ENCODE measurements around the gene LIPJ.

The LIPJ gene, protein sequence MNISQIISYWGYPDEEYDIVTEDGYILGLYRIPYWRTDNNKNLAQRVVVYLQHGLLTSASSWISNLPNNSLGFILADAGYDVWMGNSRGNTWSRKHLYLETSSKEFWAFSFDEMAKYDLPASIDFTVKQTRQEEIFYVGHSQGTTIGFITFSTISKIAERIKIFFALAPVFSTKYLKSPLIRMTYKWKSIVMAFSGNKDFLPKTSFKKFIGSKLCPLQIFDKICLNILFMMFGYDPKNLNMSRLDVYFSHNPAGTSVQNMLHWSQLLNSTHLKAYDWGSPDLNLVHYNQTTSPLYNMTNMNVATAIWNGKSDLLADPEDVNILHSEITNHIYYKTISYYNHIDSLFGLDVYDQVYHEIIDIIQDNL

DNA sequence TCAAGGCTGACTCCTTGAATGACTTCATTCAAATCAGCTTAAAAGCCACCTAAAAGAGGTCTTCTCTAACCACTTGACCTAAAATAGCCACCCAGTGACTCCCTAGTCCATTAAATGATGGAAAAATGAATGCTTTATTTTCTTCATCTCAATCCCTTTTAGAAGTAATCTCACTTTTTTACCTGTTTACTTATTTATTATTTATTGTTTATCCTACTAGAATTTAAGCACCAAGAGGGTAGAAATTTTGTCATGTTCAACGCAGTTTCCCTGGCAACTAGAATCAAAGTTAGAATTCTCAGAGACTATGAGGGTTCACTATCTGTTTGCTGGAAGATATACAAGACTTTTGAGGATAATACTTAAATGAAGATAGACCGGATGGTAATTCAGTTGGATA, at the start of gene LIPJ:
Gene LIPJ (plus strand): TSS at position 301 of the 400 bp plus-strand sequence. CDS start 3,926 bp downstream, outside the sequence.
- DNase-seq: no peak

DNA sequence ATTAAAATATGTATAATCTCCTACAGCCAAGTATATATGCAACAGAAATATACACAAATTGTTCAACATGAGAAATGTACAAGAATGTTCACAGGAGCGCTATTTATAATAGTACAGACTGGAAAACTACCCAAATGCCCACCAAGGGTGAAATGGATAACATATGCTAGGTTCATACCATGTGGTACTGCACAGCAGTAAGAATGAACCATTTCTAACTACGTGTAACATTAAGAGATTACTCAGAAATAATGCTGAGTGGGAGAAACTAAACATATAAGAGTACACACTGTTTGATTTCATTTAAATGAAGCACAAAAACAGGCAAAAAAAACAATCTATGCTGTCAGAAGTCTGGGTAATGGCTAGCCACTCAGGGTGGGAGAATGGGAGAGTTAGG, 49.2 kb upstream of the LIPJ start:
- no peak for DNase-seq

GRCh38 chr10:88538048-88538447, 48.5 kb upstream of the LIPJ start:
- no peak for DNase-seq

DNA sequence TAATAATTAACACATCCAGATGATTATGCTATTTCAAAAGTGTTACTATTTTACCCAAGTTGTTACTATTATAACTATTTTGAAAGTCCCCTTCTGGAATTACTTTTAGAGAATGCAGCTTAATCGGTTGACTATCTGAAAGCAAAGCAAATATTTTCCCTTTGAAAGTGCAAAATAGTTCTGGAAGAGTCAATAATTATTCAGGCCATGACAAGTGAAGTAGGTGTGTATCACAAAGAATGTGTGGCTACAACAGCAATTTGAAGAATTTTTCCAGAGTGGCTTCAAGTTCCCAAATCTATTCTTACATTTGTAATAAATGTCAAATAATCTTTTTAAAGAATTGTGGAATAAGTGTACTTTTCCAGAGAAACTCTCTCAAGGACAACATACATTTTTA, 46.2 kb upstream of the LIPJ start:
- no peak for DNase-seq

- DNase-seq: no peak
Measured at GRCh38 chr10:88541116-88541626, 45.4 kb upstream of the LIPJ start.

GRCh38 chr10:88542522-88542921, 44.0 kb upstream of the LIPJ start:
- DNase-seq: no peak

GRCh38 chr10:88544140-88544870, 42.3 kb upstream of the LIPJ start:
- DNase-seq: no peak

GRCh38 chr10:88545359-88545758, 41.2 kb upstream of the LIPJ start:
- DNase-seq: no peak

- DNase-seq: no peak
Measured at GRCh38 chr10:88546497-88546896, 40.1 kb upstream of the LIPJ start.

DNA sequence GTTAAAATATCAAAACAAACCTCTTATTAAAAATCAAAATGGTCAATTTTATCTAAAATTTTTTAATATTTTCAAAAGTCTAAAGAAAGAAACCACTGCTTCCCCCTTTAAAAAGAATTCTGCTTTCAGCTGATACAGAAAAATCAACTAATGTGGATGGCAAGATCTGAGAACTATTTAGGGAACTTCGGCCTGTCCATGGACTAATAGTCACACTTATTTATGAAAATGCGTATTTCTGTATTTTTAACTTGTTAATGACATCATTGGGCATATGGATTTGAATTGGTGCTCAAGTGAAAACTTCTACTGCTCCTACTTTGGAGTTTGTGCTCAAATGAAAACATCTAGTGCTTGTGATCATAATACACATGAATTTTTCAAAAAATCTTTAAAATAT, 35.3 kb upstream of the LIPJ start:
- no peak for DNase-seq

DNA sequence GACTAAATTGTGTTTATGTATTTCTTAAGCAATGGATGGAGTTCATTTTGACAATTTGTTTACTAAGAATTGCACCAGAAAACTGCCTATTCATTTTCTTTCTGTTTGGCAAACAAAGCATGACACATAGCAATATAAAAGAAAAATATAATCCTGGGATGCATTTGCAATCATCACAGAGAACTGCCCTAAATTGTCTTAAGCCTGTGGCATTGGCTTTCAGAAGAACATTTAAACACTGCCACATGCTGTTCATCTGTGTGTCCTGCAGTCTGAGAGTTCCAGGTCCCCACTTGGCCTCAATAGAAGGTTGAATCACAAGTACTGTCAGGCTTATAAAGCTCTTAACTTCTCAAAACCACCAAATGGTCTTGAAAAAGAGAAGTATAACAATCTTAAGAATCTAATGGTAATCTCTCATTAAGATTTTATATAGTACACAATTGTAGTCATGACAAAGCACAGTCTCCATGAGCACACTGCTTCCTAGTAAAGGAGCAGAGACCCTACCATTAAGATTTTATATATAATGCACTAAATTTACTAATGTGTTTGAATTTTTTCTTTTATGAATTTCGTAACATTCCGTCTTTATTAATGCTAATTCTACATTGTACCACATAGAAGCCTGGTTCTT, 33.3 kb upstream of the LIPJ start:
- DNase-seq: peak; percentile 3

- no peak for DNase-seq
Measured at GRCh38 chr10:88555190-88555908, 31.2 kb upstream of the LIPJ start.

DNA sequence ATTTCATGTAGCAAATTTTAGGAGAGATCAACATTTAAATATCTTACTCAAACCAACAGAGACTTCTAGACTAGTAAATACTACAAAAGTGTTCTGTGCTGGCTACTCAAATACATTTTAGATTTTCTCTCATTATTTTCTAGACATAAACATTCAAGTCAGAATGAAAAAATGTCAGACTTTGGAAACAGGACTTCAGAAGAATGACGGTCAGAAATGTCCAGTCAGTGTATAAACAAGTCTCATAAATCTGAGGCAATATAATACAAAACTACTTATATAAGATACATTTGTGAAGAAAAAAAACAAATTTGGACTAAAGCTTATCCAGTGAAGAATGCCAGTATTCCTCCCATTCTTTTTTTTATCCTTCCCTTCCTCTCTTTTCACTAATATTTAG, 29.3 kb upstream of the LIPJ start:
- no peak for DNase-seq

GRCh38 chr10:88557658-88558057, 28.9 kb upstream of the LIPJ start:
- no peak for DNase-seq

DNA sequence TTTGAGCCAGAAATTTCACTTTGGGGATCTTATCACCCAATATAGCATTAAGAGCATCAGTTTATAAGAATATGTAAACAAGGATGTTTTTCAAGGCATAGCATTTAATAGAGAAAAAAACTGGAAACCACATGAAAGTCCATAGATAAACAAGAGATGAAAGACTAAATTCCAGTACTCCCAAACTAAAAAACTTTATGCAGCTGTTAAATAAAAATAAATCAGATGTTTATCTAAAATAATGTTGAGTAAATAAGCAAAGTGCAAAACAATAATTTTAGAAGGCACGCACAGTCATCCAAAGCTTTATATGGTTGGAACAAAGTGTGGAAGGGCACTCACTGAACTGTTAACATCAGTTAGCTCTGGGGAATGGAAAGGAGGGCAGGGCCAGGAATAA, 24.4 kb upstream of the LIPJ start:
- no peak for DNase-seq

DNA sequence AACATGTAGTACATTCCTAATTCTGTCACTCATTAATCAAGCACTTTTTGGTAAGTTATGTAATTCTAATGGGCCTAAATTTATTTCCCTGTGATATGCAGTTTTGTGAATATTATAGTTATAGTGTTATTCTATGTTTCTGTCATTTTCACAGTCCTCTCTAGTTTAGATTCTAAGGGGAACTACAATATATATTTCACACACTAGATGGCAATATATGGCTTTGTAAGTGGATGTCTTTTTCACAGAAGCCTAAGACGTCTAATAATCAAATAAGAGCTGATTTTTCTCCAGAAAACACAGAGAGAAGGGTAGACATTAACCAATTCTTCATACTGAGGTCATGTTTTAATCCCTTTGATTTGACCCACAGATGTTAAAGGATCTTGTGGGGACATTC, 21.5 kb upstream of the LIPJ start:
- DNase-seq: no peak

GRCh38 chr10:88582411-88582805, 4.2 kb upstream of the LIPJ start:
- DNase-seq: no peak

DNA sequence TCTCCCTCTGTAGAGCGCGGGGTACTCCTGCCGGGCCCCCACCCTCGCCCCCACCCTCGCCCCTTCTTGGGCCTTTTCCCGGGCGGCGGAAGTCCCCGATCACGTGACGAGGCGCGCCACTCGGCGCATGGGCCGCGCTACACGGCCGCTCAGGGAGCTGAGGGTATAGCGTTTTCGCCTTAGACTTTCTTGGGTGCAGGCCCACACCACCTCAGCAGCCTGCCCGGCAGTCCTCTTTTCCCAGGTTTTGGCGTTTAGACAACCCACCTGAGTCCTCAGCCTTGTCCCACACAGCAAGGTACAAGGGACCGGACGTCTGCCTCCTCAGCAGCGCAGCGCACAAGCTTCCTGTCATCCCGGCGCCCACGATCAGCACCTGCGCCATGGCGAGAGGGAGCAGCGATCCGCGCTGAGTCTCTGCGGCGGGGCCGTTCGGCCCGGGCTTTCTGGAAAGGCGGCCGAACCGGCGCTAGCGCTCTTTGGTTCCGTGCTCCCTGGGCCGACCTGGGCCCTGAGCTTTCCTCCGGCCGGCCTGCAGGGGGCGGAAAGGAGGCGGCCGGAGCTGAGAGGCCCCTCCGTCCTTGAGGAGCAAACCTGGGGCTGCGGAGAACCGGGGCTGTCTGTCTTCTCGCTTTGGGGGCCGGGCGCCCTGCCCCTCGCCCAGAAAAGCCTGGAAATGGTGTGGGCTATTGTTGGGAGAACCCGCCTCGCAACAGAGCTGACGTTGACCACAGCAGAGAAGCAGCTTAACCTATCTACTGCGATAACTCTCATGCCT, 3.6 kb upstream of the LIPJ start, which contains the start of gene RNLS:
Gene RNLS (minus strand): TSS at position 513 of the 778 bp plus-strand sequence.
- DNase-seq: peak; percentile 29

DNA sequence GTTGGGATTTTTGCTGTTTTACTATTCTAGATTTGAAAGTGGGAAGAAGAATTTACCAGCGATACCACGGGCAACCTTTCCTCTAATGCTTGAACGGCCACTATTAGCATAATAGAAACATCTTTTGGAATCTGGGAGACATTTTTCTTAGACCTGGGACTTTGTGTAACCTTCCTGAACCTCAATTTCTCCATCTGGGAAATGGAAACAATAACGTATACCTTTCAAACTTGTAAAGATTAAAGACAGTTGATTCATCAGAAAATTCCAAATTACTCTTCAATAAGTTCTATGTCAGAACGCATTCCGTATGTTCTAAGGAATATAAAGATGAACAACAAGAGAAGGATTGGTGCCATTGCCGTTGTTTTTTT, 3.0 kb upstream of the LIPJ start:
- DNase-seq: no peak

DNA sequence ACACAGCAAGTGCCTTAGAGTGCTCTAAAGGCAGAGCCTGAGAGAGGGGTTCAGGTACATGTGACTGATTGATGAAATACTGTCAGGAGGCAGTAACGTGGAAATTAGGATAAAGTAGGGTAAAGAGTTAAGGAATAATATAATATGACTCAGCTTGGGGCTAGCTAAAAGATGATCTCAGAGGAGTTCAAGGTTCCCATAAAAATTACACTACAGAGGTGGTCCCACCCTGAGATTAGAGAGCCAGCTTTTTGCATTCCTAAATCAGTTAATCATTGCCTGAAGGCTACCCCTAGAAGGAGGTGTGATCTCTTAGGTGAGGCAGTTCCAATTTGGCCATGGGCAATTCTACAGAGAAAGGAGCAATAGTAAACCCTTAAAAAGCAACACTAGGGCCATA, 5.8 kb downstream of the LIPJ start:
- no peak for DNase-seq

- no peak for DNase-seq
Measured at GRCh38 chr10:88592906-88593305, 6.3 kb downstream of the LIPJ start.

DNA sequence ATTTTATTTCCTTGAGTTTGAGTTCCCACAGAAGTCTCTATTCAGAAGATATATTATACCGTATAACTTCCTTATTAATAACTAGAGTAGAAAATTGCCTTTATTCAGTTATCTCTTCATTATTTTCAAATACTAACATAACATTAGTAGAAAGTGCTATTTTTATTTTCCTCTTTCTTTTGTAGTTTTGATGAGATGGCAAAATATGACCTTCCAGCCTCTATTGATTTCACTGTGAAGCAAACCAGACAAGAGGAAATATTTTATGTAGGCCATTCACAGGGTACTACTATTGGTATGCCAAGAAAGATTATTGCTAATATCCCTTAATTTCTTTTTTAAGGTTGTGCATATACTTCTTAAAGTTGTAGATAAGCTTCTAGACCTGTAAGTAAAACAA, 7.9 kb downstream of the LIPJ start:
- DNase-seq: no peak

Measured in NK-92 treated with Interleukin-12 subunit alpha and Interleukin-12 subunit beta, amount 100 ng/mL, for 24 hours (cell line).